Measurements from ENCODE around the gene SOWAHB.

Gene SOWAHB, protein sequence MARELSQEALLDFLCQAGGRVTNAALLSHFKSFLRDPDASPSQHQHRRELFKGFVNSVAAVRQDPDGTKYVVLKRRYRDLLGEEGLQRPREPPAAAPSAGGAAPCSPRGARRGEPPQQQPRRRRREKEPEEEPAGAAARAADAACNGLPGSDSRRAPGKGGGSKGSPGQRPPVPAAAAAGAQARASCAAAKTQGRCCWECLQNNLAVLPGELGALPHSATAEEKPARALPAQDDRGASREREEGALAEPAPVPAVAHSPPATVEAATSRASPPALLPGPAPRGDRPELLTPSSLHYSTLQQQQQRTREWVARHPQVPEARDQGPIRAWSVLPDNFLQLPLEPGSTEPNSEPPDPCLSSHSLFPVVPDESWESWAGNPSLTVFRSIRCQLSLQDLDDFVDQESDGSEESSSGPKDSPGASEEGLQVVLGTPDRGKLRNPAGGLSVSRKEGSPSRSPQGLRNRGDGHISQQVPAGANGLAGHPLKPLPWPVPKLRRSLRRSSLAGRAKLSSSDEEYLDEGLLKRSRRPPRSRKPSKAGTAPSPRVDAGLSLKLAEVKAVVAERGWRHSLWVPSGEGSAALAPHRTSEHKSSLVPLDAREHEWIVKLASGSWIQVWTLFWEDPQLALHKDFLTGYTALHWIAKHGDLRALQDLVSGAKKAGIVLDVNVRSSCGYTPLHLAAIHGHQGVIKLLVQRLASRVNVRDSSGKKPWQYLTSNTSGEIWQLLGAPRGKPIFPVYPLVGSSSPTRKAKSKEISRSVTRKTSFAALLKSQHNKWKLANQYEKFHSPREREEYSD

DNA sequence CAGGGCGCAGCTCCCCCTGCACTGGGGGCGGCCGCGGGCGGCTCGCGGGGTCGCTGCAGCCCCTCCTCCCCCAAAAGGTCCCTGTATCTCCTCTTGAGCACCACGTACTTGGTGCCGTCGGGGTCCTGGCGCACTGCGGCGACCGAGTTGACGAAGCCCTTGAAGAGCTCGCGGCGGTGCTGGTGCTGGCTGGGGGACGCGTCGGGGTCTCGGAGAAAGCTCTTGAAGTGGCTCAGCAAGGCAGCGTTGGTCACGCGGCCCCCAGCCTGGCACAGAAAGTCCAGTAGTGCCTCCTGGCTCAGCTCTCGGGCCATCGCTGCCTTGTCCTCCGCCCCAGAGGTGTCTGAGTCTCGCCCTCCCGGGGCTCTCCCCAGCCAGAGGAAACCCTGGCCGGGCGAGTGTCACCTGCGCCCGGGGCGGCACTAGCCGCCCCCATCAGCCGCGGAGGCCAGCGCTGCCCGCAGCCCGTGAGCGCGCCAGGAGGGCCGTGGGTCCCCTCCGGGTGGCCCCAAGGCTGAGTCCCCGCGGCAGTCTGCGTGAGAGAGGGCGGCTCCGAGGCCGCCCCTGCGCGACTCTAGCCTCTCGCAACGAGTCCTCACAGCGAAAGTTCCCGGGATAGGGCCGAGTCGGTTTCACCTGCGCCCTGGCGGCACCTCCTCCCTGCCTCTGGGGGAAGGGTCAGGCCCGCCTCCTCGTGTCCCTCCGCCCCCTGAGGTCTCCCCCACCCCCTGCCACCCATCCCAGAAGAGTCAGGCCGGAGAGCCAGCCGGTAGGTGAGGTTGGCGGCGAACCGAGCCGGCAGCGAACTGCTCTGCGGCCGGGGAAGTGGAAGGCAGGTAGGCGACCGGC is at the start of gene SOWAHB:
Gene SOWAHB, minus strand, starts transcription at position 609 of the 849 bp plus-strand sequence. Its CDS starts 295 bp downstream, at position 314.
- no peak for DNase-seq (ENCODE audit: low read depth)

DNA sequence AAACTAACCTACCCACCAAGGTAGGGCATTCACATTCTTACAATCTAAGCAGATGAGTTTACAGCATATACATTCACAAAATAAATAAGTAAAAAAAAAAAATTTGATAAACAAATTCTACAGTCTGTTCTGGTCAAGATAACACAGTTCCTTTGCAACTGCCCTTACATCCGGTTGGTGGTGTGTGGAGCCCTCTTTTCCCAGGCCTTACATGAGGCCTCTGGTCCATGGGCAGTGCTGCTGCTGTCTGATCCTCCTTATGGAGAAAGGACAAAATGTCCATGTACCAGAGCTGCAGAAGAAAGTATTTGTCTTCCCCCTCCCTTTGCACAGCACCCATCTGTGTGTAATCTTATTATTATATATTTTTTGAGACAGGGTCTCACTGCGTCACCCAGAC is 49.4 kb upstream of the SOWAHB start:
- DNase-seq (ENCODE audit: low read depth): no peak

DNA sequence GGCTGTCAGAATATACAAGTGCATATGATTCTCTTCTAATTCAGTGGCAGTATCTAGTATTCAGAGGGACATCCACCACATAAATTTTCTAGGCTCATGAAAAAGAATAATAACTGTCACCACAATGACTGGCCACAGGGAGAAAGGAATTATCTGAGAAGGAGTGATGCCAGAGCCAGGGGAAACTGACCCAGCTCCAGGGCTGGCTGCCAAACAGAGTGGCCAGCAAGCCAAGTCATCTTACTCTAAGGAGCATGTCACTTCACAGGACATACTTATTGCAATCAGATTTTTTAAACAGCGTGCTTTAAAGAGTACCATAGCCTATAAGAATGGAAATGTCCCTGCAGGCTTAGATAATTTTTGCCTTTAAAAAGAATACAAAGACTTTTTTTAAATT is 45.8 kb upstream of the SOWAHB start:
- DNase-seq (ENCODE audit: low read depth): no peak

DNA sequence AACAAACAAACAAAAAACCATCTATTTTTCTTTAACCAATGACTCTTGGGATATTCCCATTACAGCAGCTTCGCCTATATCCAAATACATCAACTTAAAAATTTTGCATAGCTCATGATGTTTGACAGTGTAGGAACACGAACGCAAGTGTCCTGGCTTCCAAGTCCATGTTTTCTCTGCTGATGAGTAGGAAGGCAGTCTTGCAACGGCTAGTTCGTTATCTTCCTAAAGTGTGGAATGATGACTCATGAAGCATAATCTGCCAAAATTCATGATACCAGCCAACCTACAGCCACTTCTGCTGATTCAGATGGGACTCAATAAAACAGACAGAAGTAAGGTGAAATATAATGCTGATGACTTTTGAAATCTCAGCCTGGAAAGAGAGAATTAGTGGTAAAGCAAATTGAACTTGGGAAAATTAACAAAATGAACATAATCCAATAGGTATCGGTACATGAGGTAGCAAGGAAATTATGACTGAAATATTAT is 45.2 kb upstream of the SOWAHB start:
- DNase-seq (ENCODE audit: low read depth): no peak

DNA sequence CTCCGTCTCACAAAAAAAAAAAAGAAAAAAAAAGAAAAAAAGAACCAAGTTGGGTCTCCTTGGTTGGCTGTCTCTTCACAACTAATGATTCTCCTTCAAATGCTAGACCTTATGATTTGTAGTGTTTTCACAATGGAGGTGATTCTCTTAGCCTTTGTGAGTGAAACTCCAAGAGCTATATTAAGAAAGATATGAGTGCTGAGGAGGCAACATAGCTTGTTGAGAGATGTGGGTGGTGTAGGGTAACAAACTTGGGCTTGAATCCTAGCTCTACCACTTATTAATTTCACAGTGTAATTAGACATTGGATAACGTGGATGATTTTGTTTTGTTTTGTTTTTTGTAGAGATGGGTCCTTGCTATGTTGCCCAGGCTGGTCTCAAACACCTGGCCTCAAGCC is 41.2 kb upstream of the SOWAHB start:
- DNase-seq (ENCODE audit: low read depth): no peak

DNA sequence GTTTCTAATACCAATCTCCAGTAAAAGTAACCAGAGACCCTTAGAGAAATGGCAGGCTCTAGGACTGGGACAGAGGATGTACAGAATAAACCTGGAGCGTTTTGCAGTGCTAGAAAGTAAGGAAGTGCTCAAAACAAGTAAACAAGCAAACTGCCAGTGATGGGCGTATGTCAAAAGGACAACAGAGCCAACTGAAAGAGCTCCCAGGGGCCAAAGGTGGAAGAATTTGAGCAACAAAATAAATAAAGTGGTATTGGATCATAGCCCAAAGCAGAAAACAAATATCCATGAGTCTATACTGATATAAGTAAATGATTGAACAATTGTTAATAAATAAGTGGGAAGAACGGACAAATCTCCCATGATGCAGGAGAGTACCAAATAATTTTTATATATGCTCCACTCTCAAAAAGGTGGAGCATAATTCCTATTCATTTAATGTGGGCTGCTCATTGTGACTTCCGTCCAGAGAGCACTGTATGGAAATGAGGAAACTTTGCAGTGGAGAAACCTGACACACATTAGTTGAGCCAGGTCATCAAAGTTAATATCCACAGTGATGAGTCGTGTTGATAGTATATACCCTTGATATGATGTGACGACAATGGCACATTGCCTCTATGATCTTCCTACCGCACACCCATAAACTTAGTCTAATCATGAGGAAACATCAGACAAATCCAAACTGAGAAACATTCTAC is 33.8 kb upstream of the SOWAHB start:
- DNase-seq (ENCODE audit: low read depth): no peak

DNA sequence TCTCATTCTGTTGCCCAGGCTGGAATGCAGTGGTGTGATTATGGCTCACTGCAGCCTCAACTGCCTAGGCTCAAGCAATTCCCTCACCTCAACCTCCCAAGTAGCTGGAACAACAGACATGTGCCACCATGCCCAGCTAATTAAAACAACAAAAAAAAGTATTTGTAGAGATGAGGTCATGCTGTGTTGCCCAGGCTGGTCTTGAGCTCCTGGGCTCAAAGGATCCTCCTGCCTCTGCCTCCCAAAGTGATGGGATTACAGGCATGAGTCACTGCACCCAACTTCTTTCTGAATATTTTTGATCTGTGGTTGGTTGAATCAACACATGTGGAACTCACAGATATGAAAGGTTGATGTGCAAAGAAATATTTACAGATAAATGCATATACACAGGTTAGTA is 33.1 kb upstream of the SOWAHB start:
- DNase-seq (ENCODE audit: low read depth): no peak

DNA sequence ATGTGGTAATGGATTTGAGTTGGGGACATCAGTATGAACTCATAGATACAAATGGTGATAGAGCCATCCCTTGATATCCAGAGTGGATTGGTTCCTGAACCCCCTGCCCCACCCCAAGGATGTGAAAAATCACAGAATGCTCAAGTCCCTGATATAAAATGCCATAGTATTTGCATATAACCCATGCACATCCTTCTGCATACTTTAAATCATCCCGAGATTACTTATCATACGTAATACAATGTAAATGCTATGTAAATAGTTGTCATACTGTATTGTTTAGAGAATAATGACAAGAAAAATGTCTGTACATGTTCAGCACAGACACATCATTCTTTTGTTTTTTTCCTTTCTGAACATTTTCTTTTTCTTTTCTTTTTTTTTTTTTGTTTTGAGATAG is 32.7 kb upstream of the SOWAHB start:
- DNase-seq (ENCODE audit: low read depth): no peak

DNA sequence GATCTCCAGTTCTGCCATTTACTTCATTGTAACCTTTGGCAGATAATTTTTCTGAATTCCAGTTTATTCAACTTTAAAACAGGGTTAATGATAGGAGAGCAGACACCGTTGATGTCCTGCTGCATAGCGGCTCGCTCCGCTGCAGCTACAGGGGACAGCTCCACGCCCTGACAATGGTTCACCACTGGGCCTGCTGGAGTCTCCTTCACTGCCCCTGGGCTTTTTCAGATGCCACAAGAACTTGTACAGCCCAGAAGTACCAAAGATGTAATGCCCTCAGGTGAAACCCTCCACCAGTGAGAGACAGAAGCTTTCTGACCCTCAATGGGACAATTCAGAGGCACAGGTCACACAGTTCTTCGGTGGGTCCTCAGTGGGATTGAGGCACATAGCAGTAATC is 28.9 kb upstream of the SOWAHB start:
- DNase-seq (ENCODE audit: low read depth): no peak

DNA sequence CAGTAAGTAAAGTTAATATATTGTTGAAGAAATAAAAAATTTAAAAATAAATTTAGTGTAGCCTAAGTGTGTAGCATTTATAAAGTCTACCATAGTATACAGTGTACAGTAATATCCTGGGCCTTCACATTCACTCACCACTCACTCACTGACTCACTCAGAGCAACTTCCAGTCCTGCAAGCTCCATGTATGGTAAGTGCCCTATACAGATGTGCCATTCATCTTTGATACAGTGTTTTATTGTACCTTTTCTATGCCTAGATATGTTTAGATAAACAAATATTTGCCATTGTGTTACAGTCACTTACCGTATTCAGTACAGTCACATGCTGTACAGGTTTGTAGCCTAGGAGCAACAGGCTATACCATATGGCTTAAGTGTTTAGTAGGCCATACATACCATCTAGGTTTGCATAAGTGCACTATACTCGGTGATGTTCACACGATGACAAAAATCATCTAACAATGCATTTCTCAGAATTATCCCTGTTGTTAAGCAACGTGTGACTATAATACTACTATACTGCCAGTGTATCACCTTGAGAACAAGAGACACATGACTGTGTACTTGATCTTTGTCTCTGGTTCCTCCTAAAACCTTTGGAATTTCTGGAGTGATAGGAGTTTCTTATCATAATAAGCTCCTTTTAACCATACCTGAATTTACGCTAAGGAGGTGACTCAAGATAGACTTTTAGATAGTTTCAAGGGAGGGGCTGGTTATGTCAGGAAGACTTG is 25.8 kb upstream of the SOWAHB start:
- DNase-seq (ENCODE audit: low read depth): no peak

DNA sequence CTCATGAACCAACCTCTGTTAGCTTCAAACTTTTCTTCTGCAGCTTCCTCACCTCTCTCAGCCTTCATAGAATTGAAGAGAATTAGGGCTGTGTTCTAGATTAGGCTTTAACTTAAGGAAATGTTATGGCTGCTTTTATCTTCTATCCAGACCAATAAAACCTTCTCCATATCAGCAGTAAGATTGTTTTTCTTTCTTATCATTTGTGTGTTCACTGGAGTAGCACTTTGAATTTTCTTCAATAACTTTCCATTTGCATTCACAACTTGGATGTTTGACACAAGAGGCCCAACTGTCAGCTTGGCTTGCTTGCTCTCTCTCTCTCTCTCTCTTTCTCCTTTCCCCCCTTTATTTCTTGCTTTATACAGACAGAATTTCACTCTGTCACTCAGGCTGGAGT is 22.8 kb upstream of the SOWAHB start:
- DNase-seq (ENCODE audit: low read depth): no peak

DNA sequence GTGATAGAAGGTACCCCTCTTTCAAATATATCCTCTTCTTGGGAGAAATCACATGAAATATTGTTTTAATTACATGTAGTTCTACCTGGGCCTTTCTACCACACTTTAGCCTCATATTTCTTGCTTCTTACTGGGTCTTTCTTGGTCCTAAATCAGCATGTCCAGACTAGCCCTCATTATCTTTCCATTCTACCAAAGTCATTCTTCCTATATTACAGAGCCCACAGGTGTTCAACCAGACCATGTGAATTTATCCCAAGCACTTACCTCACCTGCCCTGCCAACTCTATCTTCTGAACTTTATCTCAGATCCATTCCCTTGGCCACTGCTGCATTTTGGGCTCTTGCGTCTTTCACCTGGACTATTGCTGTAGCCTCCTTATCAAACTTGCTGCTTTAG is 11.8 kb upstream of the SOWAHB start:
- DNase-seq (ENCODE audit: low read depth): no peak

DNA sequence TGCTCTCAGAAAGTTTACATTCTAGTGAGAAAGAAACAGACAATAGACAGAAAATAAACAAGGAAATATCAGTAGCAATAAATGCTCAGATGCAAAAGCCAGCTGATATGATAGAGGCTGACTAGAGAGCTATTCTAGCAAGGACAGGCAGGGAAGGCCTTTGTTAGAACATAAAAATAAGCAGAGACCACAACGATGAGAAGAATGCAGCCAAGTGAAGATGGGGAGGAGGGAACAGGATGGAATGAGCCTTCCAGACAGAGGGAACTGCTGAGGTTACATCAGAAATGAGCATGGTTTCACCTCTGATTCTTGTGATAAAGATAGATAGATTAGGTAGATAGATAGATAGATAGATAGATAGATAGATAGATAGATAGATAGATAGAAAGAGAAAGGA is 7.6 kb upstream of the SOWAHB start:
- peak; percentile 61 for DNase-seq (ENCODE audit: low read depth)

DNA sequence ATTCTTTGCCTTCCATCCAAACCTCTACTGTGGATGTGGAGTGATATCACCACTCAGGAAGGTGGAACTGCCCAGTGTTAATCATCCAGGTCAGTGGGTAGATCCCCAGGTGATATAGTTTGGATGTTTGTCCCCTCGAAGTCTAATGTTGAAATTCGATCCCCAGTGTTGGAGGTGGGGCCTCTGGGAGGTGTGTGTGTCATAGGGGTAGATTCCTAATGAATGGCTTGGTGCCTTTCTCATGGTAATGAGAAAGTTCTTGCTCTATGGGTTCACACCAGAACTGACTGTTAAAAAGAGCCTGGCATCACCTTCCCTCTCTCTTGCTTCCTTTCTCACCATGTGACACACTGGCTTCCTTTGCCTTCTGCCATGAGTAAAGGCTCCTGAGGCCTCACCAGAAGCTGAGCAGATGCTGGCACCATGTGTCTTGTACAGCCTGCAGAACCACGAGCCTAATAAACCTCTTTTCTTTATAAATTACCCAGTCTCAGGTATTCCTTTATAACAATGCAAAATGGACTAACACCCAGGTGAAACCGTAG is 6.8 kb upstream of the SOWAHB start:
- no peak for DNase-seq (ENCODE audit: low read depth)

DNA sequence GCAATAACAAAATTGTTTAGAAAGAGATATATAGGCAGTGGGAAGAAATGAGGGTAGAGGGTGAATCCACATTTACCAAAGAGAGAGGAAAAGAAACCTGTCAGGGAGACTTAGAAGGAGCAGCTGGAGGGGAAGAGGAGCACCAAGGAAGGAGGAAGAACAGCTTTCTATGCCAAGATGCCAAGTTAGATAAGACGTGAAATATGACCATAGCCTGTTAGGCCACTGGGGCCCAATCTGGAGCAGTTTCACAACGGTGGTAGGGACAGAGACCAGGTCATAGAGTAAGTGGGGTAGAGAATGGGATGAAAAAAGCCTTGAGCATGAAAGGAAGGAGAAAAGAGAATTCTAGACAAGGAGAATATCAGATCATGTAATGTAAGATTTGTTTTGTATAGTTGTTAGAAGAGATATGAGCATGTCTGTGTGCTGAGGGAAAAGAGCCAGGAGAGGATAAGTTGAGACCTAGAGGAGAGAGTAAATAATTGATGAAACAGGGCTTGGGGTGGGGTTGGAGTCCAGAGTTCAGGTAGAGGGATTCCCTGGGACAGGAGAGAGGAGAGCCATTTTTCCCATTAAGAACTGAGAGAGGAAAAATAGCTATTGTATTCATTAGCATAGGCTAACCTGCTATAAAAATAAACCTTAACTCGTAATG is 4.4 kb upstream of the SOWAHB start:
- no peak for DNase-seq (ENCODE audit: low read depth)

DNA sequence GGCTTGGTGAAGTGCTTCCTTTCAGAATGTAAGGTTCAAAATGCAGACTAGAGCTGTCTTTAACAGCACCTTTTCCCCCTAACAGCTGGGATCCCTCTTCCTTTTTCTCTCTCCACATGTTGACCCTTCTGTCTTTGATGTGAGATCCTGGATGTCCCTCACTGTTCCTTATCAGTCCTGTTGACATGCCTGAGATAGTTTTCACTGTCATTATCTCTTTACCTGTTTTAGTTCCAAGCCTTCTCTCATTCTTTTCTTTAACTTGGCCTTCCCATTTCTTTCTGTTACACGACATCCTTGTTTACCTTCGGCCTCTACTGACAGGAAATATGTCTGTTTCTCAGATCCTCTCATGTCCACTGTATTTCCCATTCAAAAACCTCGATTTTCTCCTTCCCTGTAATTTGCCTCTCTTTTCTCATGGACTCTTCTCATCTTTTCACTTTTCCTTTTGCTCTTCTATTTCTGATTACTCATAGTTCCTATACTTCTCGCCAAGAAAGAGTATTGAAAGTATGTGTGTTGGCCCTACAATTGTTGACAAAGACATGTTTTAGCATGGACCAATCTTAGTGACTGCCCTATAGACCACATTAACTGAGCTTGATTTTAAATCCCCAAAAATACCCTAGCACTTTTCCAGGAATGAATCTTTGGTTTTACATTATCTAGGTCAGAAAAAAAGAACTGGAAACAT is 1.2 kb upstream of the SOWAHB start:
- DNase-seq (ENCODE audit: low read depth): no peak

DNA sequence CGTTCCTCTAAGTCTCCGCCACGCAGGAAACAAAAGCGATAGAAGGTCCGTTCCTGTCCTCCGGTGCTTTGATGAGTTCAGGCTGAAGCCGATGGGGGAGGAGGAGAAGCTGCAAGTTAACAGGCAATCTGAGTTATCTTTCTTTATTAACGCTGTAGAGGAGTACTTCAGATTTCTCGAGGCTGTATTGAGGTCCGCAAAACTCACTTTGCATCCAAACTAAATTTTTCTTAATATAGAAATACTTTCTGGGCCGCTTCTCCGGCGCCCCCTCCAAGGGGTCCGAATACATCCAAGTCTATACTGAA is 395 bp upstream of the SOWAHB start:
- DNase-seq (ENCODE audit: low read depth): no peak

DNA sequence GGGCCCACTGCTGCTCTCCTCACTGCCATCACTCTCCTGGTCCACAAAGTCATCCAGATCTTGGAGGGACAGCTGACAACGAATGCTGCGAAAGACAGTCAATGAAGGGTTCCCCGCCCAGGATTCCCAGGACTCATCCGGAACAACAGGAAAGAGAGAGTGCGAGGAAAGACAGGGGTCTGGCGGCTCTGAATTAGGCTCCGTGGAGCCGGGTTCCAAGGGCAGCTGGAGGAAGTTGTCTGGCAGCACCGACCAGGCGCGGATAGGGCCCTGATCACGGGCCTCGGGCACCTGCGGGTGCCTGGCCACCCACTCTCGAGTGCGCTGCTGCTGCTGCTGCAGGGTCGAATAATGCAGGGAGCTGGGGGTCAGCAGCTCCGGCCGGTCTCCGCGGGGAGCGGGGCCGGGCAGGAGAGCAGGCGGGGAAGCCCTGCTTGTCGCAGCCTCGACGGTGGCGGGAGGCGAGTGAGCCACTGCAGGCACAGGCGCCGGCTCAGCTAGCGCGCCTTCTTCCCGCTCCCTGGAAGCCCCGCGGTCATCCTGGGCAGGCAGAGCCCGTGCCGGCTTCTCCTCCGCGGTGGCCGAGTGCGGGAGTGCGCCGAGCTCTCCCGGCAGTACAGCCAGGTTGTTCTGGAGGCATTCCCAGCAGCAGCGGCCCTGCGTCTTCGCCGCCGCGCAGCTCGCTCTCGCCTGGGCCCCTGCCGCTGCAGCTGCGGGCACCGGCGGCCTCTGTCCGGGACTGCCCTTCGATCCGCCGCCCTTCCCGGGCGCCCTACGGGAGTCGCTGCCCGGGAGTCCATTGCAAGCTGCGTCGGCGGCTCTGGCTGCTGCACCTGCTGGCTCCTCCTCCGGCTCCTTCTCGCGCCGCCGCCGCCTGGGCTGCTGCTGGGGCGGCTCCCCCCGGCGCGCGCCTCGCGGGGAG is 1.1 kb downstream of the SOWAHB start:
- no peak for DNase-seq (ENCODE audit: low read depth)

DNA sequence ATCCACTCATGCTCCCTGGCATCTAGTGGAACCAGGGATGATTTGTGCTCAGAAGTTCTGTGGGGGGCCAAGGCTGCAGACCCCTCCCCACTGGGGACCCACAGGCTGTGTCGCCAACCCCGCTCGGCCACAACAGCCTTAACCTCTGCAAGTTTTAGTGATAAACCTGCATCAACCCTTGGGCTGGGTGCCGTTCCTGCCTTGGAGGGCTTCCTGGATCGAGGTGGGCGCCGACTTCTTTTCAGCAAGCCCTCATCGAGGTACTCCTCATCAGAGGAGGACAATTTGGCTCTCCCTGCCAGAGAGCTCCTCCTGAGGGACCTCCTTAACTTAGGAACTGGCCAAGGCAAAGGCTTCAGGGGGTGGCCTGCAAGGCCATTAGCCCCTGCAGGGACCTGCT is 1.9 kb downstream of the SOWAHB start:
- no peak for DNase-seq (ENCODE audit: low read depth)

Data from GM04503 (cell line).